ENCODE data around the gene EDRF1. TPM values are rescaled to one million over a fixed set of nuclear protein-coding genes. Genes with fewer than 3 reads are reported as not detected.

The EDRF1 gene
- total and polyA plus RNA-seq, 2 of the 4 experiments (the other 2 are of a cell fraction), result 17.0 to 24.9 TPM

DNA sequence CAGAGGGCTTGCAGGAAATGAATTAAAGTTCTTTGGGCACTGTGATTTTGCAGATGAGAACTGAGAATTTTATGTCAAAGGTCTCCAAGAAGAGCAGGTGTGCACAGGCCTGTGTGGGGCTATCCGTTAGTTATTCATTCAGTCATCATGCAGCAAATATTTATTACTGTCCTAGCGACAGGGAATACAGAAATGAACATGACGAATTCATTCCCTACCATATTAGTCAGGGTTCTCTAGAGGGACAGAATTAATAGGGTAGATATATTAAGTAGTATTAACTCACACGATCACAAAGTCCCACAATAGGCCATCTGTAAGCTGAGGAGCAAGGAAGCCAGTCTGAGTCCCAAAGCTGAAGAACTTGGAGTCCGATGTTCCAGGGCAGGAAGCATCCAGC lies 59.0 kb downstream of the EDRF1 start:
- Histone ChIP-seq H3K4me1 (ENCODE audit: control insufficient read depth, insufficient read depth, low read length) (no peaks in the 10 kb centered on the region), H2BK15ac (ENCODE audit: low read depth, low read length) (no peak overlapping the region), H2BK120ac (ENCODE audit: low read depth, low read length) (no peak overlapping the region), H2AK5ac (ENCODE audit: low read depth, low read length) (no peak overlapping the region), H3K9me1 (ENCODE audit: insufficient read depth, low read length) (no peaks in the 10 kb centered on the region), H4K20me1 (ENCODE audit: insufficient read depth, low read length) (no peaks in the 10 kb centered on the region), H3K4me2 (ENCODE audit: low read depth, low read length) (no peak overlapping the region), H4K8ac (ENCODE audit: low read depth in 2 of 2, low read length in 2 of 2) (no peak overlapping the region), H3K36me3 (ENCODE audit: control insufficient read depth, insufficient read depth, low read length) (no peaks in the 10 kb centered on the region), H2AFZ (replicated peaks; ENCODE audit: low read length, poor library complexity) (no peak overlapping the region), H2BK5ac (ENCODE audit: low read depth, low read length, poor library complexity, severe bottlenecking) (no peak overlapping the region), H3K4ac (ENCODE audit: low read depth, low read length) (no peak overlapping the region), H3K27me3 (ENCODE audit: control insufficient read depth, insufficient read depth, low read length) (peaks cover 3% of the 10 kb centered on the region; the same call in 1 of the 2 replicates), H4K5ac (ENCODE audit: low read depth, low read length) (no peak overlapping the region), H3K14ac (replicated peaks; ENCODE audit: low read depth, low read length) (no peak overlapping the region), H3K9me3 (ENCODE audit: control insufficient read depth, insufficient read depth, low read length) (no peaks in the 10 kb centered on the region), H3K9ac (ENCODE audit: low read depth, low read length) (no peak overlapping the region), H3K23ac (ENCODE audit: low read depth, low read length) (no peak overlapping the region), H3K56ac (ENCODE audit: extremely low read depth, insufficient read depth, low read length) (no peak overlapping the region), H2AK9ac (replicated peaks; ENCODE audit: low read depth, low read length, poor library complexity) (no peak overlapping the region), H4K91ac (ENCODE audit: insufficient read depth, low read depth, low read length) (no peak overlapping the region), H3K79me1 (ENCODE audit: low read depth in 1 of 2, low read length in 2 of 2) (no peaks in the 10 kb centered on the region), H3K4me3 (ENCODE audit: insufficient read depth, low read depth, low read length) (no peak overlapping the region), H3K27ac (ENCODE audit: insufficient read depth, low read length) (no peak overlapping the region), H2BK20ac (ENCODE audit: low read depth, low read length) (no peak overlapping the region), H3K18ac (ENCODE audit: low read depth, low read length) (no peak overlapping the region)
- dilution Hi-C loops (cut with HindIII; ENCODE audit: low sequenced_read_pairs, unreplicated experiment), result no loop called here
- ChIA-PET CTCF (no interaction called here), POLR2A (ENCODE audit: unreplicated experiment) (no interaction called here)
- BruUV-seq (replicated peaks), result no TSS peak
- intact Hi-C loops (cut with micrococcal nuclease), result no loop called here
- TF ChIP-seq POLR2A (IDR thresholded peaks at IDR 0.05; ENCODE audit: low read depth, low read length), result no peak
- no peak for TF ChIP-seq BHLHE40 (IDR thresholded peaks at IDR 0.05; ENCODE audit: low read depth, low read length)
- TF ChIP-seq, protein P1, sequence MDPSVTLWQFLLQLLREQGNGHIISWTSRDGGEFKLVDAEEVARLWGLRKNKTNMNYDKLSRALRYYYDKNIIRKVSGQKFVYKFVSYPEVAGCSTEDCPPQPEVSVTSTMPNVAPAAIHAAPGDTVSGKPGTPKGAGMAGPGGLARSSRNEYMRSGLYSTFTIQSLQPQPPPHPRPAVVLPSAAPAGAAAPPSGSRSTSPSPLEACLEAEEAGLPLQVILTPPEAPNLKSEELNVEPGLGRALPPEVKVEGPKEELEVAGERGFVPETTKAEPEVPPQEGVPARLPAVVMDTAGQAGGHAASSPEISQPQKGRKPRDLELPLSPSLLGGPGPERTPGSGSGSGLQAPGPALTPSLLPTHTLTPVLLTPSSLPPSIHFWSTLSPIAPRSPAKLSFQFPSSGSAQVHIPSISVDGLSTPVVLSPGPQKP (IDR thresholded peaks at IDR 0.05; ENCODE audit: borderline replicate concordance, low read depth, low read length), result no peak
- TF ChIP-seq MAFK (IDR thresholded peaks at IDR 0.05; ENCODE audit: low read depth, low read length), result no peak
- TF ChIP-seq, protein P2, sequence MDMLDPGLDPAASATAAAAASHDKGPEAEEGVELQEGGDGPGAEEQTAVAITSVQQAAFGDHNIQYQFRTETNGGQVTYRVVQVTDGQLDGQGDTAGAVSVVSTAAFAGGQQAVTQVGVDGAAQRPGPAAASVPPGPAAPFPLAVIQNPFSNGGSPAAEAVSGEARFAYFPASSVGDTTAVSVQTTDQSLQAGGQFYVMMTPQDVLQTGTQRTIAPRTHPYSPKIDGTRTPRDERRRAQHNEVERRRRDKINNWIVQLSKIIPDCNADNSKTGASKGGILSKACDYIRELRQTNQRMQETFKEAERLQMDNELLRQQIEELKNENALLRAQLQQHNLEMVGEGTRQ (IDR thresholded peaks at IDR 0.05; ENCODE audit: low read depth, low read length), result no peak
- TF ChIP-seq MXI1 (IDR thresholded peaks at IDR 0.05; ENCODE audit: borderline replicate concordance, low read depth, low read length), result no peak
- TF ChIP-seq RCOR1 (IDR thresholded peaks at IDR 0.05; ENCODE audit: insufficient replicate concordance, low read length), result no peak
- no peak for TF ChIP-seq CEBPB (IDR thresholded peaks at IDR 0.05; ENCODE audit: low read depth, low read length)
- no peak for TF ChIP-seq RAD21 (IDR thresholded peaks at IDR 0.05; ENCODE audit: low read length)
- TF ChIP-seq, protein P3, sequence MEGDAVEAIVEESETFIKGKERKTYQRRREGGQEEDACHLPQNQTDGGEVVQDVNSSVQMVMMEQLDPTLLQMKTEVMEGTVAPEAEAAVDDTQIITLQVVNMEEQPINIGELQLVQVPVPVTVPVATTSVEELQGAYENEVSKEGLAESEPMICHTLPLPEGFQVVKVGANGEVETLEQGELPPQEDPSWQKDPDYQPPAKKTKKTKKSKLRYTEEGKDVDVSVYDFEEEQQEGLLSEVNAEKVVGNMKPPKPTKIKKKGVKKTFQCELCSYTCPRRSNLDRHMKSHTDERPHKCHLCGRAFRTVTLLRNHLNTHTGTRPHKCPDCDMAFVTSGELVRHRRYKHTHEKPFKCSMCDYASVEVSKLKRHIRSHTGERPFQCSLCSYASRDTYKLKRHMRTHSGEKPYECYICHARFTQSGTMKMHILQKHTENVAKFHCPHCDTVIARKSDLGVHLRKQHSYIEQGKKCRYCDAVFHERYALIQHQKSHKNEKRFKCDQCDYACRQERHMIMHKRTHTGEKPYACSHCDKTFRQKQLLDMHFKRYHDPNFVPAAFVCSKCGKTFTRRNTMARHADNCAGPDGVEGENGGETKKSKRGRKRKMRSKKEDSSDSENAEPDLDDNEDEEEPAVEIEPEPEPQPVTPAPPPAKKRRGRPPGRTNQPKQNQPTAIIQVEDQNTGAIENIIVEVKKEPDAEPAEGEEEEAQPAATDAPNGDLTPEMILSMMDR (conservative IDR thresholded peaks at IDR 0.05; ENCODE audit: low read depth, low read length), result no peak
- no peak for TF ChIP-seq NFE2L2 (IDR thresholded peaks at IDR 0.05; ENCODE audit: low read depth, low read length)
- no peak for TF ChIP-seq SMC3 (IDR thresholded peaks at IDR 0.05; ENCODE audit: low read depth, low read length)
- DNase-seq (no peak), ATAC-seq (ENCODE audit: low read depth) (no peak)
- WGBS, 2 experiments (ENCODE audit: extremely low coverage in 2 of 2, insufficient read length in 1 of 2), result 100% methylated on average over 1 of the region's 5 CpGs; no CpG with 5 or more reads in 1 of the 2 experiments
- in situ Hi-C loops (cut with MboI; ENCODE audit: low sequenced_read_pairs), result no loop called here

Data from IMR-90 (cell line).